Endothelial cell of coronary artery (primary cell): ENCODE results near the gene AGA. TPM values are rescaled to one million over a fixed set of nuclear protein-coding genes. Genes with fewer than 3 reads are reported as not detected.

Experiments used
- total RNA-seq: library from RNA; depleted of rRNA; stranded (reverse); fragments of >200 nt; gene quantifications from 2 replicates; pipeline ENCODE4 v1.2.3, GENCODE V29; 2014

The AGA gene
- total RNA-seq, result 21.4 and 27.7 TPM in 2 replicates

DNA sequence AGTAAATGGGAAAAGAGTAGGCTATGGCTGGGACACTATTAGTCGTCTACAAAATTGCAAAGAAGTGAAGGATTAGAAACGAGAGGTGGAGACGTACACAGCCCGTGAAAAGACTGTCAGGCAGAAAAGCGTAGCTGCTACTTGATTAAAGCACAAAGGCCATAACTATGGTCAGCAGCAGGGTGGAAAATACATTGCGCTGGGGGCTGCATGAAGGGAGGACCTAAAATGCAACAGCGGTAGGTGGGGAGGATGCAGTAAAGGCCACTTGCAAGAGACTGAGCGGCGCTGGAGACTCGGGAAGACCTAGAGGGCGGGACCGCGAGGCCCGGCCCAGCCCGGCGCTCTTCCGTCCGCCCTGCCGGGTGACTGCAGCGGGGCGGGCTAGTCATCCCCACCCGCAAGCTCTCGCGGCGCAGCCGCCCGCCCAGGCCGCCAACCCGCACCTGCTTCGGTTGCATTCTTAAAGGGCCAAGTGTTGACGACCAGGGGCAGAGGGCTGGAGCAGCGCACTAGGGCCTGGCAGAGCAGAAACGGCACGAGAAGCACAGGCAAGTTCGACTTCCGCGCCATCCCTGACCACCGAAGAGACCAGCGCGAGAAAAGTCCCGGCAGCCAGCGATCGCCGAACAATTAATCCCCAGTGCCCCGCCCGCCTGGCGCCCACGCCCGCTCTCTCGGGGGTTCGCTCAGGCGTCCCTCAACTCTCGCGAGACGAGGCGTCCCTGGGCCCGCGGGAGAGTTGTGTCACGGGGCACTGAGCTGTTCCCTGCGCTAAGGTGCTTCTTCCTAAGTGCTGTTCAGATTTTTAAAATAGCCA, at the start of gene AGA:
Gene AGA (minus strand): TSS at position 635 of the 820 bp plus-strand sequence. CDS start 62 bp downstream, at position 573.

Other genes with a start within 250 kb of the AGA start
- 2.8 and 4.4 TPM in 2 replicates for gene NEIL3, start 132.6 kb downstream of the AGA start, total RNA-seq